GM20000 (cell line): ENCODE measurements around the gene HAUS7.

Source experiments
- DNase-seq: peaks from one replicate; pipeline ENCODE4 v3.0.0; 2012; ENCODE audit warnings: low spot score
- CTCF ChIP-seq: IDR thresholded peaks from 2 replicates; pipeline ENCODE4 v1.5.1; 2012; ENCODE audit warnings: mild to moderate bottlenecking, control low read depth; ENCODE audit errors: extremely low read depth, missing control alignments

The HAUS7 gene

GRCh38 chrX:153470411-153471363 lies at the start of gene HAUS7:
HAUS7 (minus strand) TSS chrX:153470576; CDS start chrX:153470557, 19 bp downstream.
- DNase-seq, result peak; percentile 96
- TF ChIP-seq CTCF, result peak; percentile 43

GRCh38 chrX:153519569-153520286 lies 49.4 kb upstream of the HAUS7 start:
- DNase-seq, result no peak
- no peak for TF ChIP-seq CTCF

GRCh38 chrX:153517946-153518834 lies 47.8 kb upstream of the HAUS7 start:
- no peak for DNase-seq
- TF ChIP-seq CTCF, result no peak

- no peak for TF ChIP-seq CTCF
- DNase-seq, result no peak
Measured at GRCh38 chrX:153517423-153517822, 47.0 kb upstream of the HAUS7 start, which contains the start of gene ATP2B3. ATP2B3 (plus strand) TSS chrX:153517642; CDS start chrX:153536248, 18,606 bp downstream.

- DNase-seq, result no peak
- TF ChIP-seq CTCF, result no peak
Measured at GRCh38 chrX:153516073-153516472, 45.7 kb upstream of the HAUS7 start.

GRCh38 chrX:153515435-153515834 lies 45.1 kb upstream of the HAUS7 start:
- no peak for TF ChIP-seq CTCF
- DNase-seq, result no peak
